Retinal pigment epithelial cell (primary cell): ENCODE data around the gene SPRYD3.

Source experiments
- DNase-seq: peaks from one replicate; pipeline ENCODE4 v3.0.0-alpha.2; 2010; ENCODE audit warnings: low read depth
- H3K4me3 ChIP-seq: 2 replicates; pipeline ENCODE4 v1.5.1; 2011; ENCODE audit warnings: mild to moderate bottlenecking, low read length, control low read depth, moderate library complexity
- CTCF ChIP-seq: conservative IDR thresholded peaks from 2 replicates; pipeline ENCODE4 v1.5.1; 2011; ENCODE audit warnings: low read depth, low read length, control low read depth, inconsistent platforms

SPRYD3 gene

GRCh38 chr12:53105712-53106439 is 26.7 kb upstream of the SPRYD3 start:
- no peak overlapping the region for H3K4me3 ChIP-seq
- TF ChIP-seq CTCF: no peak
- DNase-seq: no peak

DNA sequence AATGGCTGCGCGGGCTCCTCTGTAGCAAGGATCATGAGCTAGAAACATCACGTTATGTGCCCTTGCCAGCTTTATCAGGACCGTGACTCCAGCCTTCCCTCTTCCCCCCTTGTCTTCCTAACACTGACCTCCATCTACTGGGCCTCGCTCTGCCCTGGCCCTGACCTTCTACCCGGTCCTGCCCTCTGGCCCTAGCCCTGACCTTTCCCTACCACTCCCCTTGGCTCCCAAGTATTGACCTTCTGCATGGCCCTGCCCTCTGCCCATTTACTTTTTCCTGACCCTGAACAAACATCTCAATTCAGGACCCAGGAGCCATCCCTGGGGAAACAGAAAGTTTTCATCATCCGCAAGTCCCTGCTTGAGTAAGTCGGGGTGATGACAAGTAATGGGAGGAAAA is 26.1 kb upstream of the SPRYD3 start:
- TF ChIP-seq CTCF: no peak

DNA sequence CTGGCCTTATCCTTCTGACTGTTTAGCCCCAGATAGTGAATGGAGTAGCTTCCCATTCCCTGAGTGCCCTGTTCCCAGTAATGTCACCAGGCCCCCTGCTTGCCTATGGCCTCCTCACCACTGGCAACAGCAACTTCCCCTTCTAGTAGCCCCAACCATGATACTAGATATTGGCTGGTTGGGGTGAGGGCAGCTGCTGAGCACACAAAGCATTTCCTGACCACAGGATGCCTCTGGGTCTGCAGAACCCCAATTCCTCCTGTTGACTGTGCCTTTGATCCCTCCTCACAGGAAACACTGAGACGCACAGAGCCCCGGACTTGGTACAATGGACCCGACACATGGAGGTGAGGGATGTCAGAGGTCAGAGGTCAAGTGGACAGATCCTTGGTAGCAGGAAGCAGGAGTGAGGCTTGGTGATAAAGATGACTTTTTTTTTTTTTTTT is 24.7 kb upstream of the SPRYD3 start:
- DNase-seq: no peak
- H3K4me3 ChIP-seq: no peak overlapping the region
- no peak for TF ChIP-seq CTCF

More for the DNA sequence above, 26.1 kb upstream of the SPRYD3 start:
- no peak for DNase-seq
- no peak overlapping the region for H3K4me3 ChIP-seq

GRCh38 chr12:53102883-53103807 is 24.0 kb upstream of the SPRYD3 start, which contains the start of gene SOAT2:
SOAT2 (plus strand) TSS chr12:53103486; CDS start chr12:53103578, 92 bp downstream.
- no peak within 1 kb of the TSS for H3K4me3 ChIP-seq
- no peak for DNase-seq
- TF ChIP-seq CTCF: no peak

- TF ChIP-seq CTCF: no peak
- H3K4me3 ChIP-seq: no peak overlapping the region
- DNase-seq: no peak
Measured at GRCh38 chr12:53101931-53102781, 23.0 kb upstream of the SPRYD3 start.

- no peak for DNase-seq
- H3K4me3 ChIP-seq: no peak overlapping the region
- TF ChIP-seq CTCF: no peak
Measured at GRCh38 chr12:53101266-53101665, 22.1 kb upstream of the SPRYD3 start.
